Activated naive CD4-positive, alpha-beta T cell treated with anti-CD3 and anti-CD28 coated beads for 36 hours (primary cell): ENCODE measurements around the gene UBE2L3. TPM values are rescaled to one million over a fixed set of nuclear protein-coding genes. Genes with fewer than 3 reads are reported as not detected.
A peak's percentile ranks its signal among the peaks of the same experiment; 100 is the strongest.
"Not testable (repeated sequence)": the region's sequence is repeated elsewhere in the genome, so short reads cannot be mapped to it uniquely, and the experiment has no call there.

Experiments used
- CTCF ChIA-PET: fragments of 350-600 bp; sonication (Branson Sonifier 250); formaldehyde crosslinking; loops from one replicate; lab custom pipeline; 2021; ENCODE audit warnings: antibody characterized with exemption; lab: Charles Lee
- DNase-seq: peaks from one replicate; pipeline ENCODE4 v3.0.0-alpha.2; 2020
- H3K27ac Mint-ChIP-seq: one replicate; pipeline ENCODE4 v1.8.0; 2021; ENCODE audit warnings: mild to moderate bottlenecking, mixed read lengths
- H3K27me3 Mint-ChIP-seq: one replicate; pipeline ENCODE4 v1.8.0; 2021; ENCODE audit warnings: low read depth, mixed read lengths
- H3K36me3 Mint-ChIP-seq: one replicate; pipeline ENCODE4 v1.8.0; 2021; ENCODE audit warnings: low read depth, mixed read lengths
- H3K4me1 Mint-ChIP-seq: one replicate; pipeline ENCODE4 v1.8.0; 2021; ENCODE audit warnings: low read depth, mixed read lengths
- H3K4me3 Mint-ChIP-seq: one replicate; pipeline ENCODE4 v1.8.0; 2021; ENCODE audit warnings: mild to moderate bottlenecking, moderate library complexity, mixed read lengths
- H3K9me3 Mint-ChIP-seq: one replicate; pipeline ENCODE4 v1.8.0; 2021; ENCODE audit warnings: mixed read lengths
- intact Hi-C: fragments of 100-400 bp; cut with micrococcal nuclease; formaldehyde crosslinking; loops from one replicate; pipeline ENCODE4 v1.15.1; 2023
- total RNA-seq, 2 experiments: library from RNA; stranded (reverse); gene quantifications; one replicate each; pipeline ENCODE4 v1.2.3, GENCODE V29; 2021

Gene UBE2L3
- total RNA-seq, 2 experiments from 2014 or later, result 49.1 to 50.1 TPM

DNA sequence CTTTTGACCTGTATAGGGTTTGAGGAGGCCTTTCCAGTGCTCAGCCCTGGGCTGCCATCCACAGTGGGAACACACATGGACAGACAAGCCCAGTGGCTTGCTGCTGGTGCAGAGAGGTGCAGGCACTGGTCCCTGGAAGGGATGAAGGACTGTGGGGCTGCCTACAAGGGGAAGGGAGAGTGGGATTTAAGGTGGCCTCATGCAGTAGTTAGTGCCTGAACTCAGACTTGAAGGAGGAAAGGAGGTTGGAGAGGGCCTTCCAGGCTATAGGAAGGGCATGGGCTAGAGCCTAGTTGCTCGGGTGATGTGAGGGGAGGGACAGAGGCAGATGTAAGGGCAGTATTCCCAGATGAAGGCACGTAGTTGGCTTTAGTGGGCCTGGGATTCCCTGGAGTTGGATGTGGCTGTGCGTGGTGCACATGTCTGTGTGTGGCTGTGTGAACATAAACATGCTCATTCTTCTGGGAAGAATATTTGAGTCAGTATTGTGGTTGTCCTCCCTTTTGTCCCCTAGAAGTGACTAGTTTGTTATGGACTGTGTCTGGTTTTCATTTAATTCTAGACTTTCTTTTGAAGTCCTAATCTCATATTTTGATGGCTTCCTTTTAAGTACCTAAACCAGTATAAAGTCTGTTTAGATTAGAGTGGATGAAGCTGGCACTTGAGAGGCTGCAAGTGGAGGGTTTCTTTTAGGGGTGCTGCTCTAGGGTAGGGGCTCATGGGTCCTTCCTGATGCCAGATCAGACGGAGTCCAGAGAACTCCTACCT lies 43.9 kb downstream of the UBE2L3 start:
- DNase-seq, result no peak
- H3K9me3 Mint-ChIP-seq, result no peaks in the 10 kb centered on the region
- intact Hi-C loops, result loop anchor here (10.0 kb wide), 1 partner anchor 583 kb away; no protein-coding TSS in a partner anchor
- CTCF ChIA-PET, result interaction anchor here (1.0 kb wide), 1 partner anchor 13 kb away, joined by 3 read pairs; no protein-coding TSS in a partner anchor
- H3K27me3 Mint-ChIP-seq, result no peaks in the 10 kb centered on the region
- H3K4me1 Mint-ChIP-seq, result peaks cover 26% of the 10 kb centered on the region
- no peak overlapping the region for H3K4me3 Mint-ChIP-seq
- peak overlapping the region; percentile 61 for H3K27ac Mint-ChIP-seq
- H3K36me3 Mint-ChIP-seq, result peaks cover 21% of the 10 kb centered on the region

DNA sequence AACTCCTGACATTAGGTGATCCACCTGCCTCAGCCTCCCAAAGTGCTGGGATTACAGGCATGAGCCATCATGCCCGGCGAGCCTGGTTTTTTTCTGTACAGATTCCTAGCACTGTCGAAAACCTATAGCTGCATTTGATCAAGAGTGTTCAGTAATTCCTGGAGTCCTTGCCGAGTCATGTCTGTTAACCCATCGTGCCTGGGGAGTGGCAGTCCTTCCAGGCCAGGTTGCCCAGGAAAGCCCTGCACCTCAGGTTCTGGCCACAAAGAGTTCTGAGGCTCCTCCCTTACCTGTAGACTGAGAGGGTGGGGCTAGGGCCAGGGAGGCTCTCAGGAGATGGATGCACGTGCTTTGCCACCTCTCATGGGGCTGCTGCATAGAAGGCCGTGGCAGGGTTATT lies 45.3 kb downstream of the UBE2L3 start:
- H3K4me1 Mint-ChIP-seq, result peaks cover 16% of the 10 kb centered on the region
- H3K27me3 Mint-ChIP-seq, result no peaks in the 10 kb centered on the region
- DNase-seq, result no peak
- H3K4me3 Mint-ChIP-seq, result no peak overlapping the region
- intact Hi-C loops, result loop anchor here (10.0 kb wide), 1 partner anchor 582 kb away; no protein-coding TSS in a partner anchor
- CTCF ChIA-PET, result interaction anchor here (1.0 to 1.9 kb wide), 2 partner anchors 12 to 34 kb away, joined by 3 to 5 read pairs; no protein-coding TSS in a partner anchor
- no peaks in the 10 kb centered on the region for H3K9me3 Mint-ChIP-seq
- H3K36me3 Mint-ChIP-seq, result peaks cover 18% of the 10 kb centered on the region
- no peak overlapping the region for H3K27ac Mint-ChIP-seq

DNA sequence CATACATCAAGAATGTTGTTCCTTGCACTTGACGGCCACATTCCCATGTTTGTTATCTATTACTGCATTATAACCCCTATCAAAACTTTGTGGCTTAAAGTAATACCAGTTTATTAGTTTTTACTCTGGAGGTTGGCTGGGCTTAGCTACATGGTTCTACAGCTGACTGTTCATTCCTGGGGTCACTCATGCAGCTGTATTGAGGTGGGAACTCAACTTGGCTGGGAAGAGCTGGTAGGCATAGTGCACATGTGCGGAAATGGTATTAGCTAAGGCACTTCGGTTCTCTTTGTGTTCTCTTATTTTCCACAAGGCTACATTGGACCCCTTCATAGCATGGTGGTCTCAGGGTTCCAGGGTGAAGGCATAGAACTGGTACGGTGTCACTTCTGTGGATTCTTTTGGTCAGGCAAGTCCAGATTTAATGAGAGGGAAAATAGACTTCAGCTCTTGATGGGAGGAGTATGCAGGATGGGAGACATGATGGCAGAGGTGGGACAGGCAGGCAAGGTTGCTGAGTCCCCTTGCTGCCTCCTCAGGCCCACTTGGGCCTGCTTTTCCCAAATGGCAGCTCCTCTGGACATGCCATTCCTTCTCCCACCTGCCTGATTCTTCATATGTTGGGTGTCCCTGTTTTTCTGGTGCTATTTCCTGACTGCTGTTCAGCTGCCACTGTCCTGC lies 46.2 kb downstream of the UBE2L3 start:
- Mint-ChIP-seq H3K27me3 (no peaks in the 10 kb centered on the region), H3K4me1 (peaks cover 14% of the 10 kb centered on the region), H3K9me3 (no peaks in the 10 kb centered on the region), H3K4me3 (no peak overlapping the region), H3K36me3 (peaks cover 18% of the 10 kb centered on the region), H3K27ac (peak overlapping the region; percentile 2)
- DNase-seq, result no peak
- CTCF ChIA-PET, result interaction anchor here (1.9 kb wide), 1 partner anchor 33 kb away, joined by 5 read pairs; no protein-coding TSS in a partner anchor
- intact Hi-C loops, result loop anchor here (10.0 kb wide), 1 partner anchor 581 kb away; no protein-coding TSS in a partner anchor

GRCh38 chr22:21615731-21616130 lies 48.2 kb downstream of the UBE2L3 start:
- no peak for DNase-seq
- H3K36me3 Mint-ChIP-seq, result peaks cover 18% of the 10 kb centered on the region
- CTCF ChIA-PET, result interaction anchor here (0.5 to 2.4 kb wide), 3 partner anchors 14 to 36 kb away, joined by 4 to 8 read pairs (median 7); partner anchors contain the start of genes SDF2L1 and YDJC
- peaks cover 14% of the 10 kb centered on the region for H3K4me1 Mint-ChIP-seq
- intact Hi-C loops, result loop anchor here (5.0 to 10.0 kb wide), 2 partner anchors 37 to 579 kb away; no protein-coding TSS in a partner anchor
- H3K9me3 Mint-ChIP-seq, result no peaks in the 10 kb centered on the region
- no peaks in the 10 kb centered on the region for H3K27me3 Mint-ChIP-seq
- H3K4me3 Mint-ChIP-seq, result no peak overlapping the region
- H3K27ac Mint-ChIP-seq, result no peak overlapping the region

DNA sequence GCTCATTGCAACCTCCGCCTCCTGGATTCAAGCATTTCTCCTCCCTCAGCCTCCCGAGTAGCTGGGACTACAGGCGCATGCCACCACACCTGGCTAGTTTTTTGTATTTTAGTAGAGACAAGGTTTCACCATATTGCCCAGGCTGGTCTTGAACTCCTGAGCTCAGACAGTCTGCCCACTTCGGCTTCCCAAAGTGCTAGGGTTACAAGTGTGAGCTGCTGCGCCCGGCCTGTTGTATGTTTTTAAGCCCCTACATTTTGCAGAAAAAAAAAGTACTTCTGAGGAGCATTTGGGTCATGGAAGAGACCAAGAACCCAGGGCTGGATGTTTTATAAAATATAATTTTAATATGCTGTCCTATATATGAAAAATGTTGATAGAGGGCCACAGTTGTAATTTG lies 49.8 kb downstream of the UBE2L3 start:
- CTCF ChIA-PET, result interaction anchor here (0.5 to 1.9 kb wide), 2 partner anchors 12 to 1223 kb away, joined by 5 to 8 read pairs; partner anchors contain the start of gene YDJC
- not testable (repeated sequence) for DNase-seq

DNA sequence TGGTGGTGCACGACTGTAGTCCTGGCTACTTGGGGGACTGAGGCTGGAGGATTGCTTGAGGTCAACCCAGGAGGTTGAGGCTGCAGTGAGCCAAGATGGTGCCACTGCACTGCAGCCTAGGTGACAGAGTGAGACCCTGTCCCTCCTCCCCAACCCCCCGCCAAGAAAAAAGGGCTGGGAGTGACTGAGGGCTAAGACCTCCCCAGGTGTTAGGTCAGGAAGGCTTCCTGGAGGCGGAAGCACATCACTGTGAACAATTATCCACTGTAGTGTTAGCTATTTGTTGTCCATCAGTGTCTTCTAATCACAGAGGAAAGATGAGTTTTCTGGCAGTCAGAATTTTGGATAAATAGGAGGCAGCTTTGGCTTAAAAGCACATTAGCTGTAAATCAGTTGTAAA lies 53.5 kb downstream of the UBE2L3 start:
- Mint-ChIP-seq H3K4me3 (no peak overlapping the region), H3K36me3 (peaks cover 2% of the 10 kb centered on the region), H3K27ac (no peak overlapping the region), H3K9me3 (no peaks in the 10 kb centered on the region), H3K27me3 (no peaks in the 10 kb centered on the region), H3K4me1 (peaks cover 7% of the 10 kb centered on the region)
- no peak for DNase-seq
- CTCF ChIA-PET, result interaction anchor here (0.5 to 1.8 kb wide), 3 partner anchors 8 to 23 kb away, joined by 3 to 4 read pairs (median 3); no protein-coding TSS in a partner anchor
- intact Hi-C loops, result no loop called here

More for the DNA sequence above, 49.8 kb downstream of the UBE2L3 start:
- not testable (repeated sequence) for H3K4me3 Mint-ChIP-seq, H3K27ac Mint-ChIP-seq, H3K9me3 Mint-ChIP-seq, H3K4me1 Mint-ChIP-seq, H3K27me3 Mint-ChIP-seq
- peaks cover 16% of the 10 kb centered on the region for H3K36me3 Mint-ChIP-seq
- intact Hi-C loops, result loop anchor here (5.0 to 10.0 kb wide), 2 partner anchors 35 to 577 kb away; no protein-coding TSS in a partner anchor

DNA sequence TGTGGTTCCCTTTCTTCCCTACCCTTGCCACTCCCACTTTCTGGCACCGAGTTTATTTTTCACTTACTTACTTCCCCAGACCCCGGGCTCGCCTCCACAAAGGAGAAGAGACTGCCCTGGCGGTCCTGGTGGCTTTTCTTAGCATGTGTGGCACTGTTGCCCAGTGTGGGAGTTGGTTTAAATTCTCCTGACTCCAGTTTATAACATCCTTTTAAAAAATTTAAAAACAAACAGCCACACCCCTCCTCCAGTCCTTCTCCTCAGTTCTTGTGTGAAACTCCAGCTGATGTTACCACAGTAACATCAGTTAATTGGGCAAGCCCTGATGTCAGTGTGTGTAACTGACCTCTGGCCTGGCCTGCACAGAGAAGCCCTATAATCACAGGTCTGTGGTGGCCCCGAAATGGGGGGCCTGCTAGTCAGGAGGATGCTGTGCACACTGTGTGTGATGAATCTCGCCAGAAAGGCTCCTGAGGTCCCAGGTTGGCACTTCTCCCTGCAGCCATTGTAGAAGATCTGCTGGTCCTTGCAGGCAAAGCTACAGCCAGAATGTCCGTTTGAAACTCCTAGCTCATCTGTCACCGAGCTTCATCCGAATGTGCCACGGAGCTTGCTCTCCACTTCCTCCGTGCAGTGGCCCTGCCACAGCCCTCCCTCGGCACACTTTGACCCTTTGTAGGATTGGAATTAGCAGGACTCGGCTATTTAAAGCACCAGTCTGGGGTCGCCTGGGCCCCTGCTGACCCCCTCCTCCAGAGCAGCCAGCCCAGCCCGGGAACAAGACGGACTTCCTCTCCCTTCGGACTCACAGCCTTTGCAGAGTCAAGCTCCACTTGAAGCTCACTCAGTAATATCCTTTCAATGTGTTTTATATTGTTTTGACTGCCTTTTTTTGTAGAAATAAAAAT lies 54.8 kb downstream of the UBE2L3 start:
- CTCF ChIA-PET, result interaction anchor here (1.3 to 13.9 kb wide), 2 partner anchors 22 to 34 kb away, joined by 3 to 208 read pairs; partner anchors contain the start of gene SDF2L1
- peak overlapping the region; percentile 17 for H3K27ac Mint-ChIP-seq

DNA sequence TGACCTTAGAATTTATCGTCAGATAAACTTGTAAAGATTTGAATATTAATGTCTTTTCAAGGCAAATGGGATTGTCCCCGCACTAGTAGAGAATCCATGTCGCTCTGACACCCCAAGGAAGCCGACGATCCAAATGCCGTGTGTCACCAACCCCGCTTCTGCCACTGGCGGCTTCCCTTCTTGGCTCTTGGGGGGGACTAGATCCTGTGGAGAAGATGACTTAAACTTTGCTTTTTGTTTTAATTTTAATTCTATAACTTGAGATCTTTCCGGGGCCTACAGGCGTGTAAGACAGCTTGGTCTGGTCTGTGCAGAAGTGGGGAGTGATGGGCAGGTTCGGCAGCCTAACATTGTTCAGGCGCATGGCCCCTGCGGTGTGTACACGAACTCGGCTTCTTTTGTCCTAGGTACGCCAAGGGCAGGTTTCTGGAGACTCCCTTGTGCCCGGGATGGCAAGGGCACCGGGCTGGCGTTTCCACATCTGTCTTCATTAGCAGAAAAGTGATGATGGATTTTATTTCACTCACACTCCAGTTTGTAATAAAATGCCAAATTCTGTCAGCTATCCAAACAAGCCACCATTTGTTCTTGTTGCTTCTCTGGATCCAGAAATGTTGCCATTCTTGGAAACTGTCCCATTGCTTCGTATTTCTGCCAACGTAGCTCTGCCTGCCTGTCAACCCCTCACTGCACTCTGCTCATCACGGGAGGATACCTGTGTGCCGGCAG lies 55.6 kb downstream of the UBE2L3 start:
- CTCF ChIA-PET, result interaction anchor here (1.3 to 13.9 kb wide), 2 partner anchors 21 to 35 kb away, joined by 3 to 208 read pairs; partner anchors contain the start of gene SDF2L1
- intact Hi-C loops, result no loop called here
- Mint-ChIP-seq H3K36me3 (peaks cover 15% of the 10 kb centered on the region), H3K27me3 (no peaks in the 10 kb centered on the region), H3K27ac (peak overlapping the region; percentile 26), H3K4me1 (peaks cover 24% of the 10 kb centered on the region), H3K9me3 (no peaks in the 10 kb centered on the region), H3K4me3 (no peak overlapping the region)
- DNase-seq, result no peak

More for the DNA sequence above, 54.8 kb downstream of the UBE2L3 start:
- intact Hi-C loops, result no loop called here
- Mint-ChIP-seq H3K4me3 (no peak overlapping the region), H3K36me3 (peaks cover 7% of the 10 kb centered on the region), H3K4me1 (peaks cover 16% of the 10 kb centered on the region), H3K27me3 (no peaks in the 10 kb centered on the region), H3K9me3 (no peaks in the 10 kb centered on the region)
- no peak for DNase-seq

DNA sequence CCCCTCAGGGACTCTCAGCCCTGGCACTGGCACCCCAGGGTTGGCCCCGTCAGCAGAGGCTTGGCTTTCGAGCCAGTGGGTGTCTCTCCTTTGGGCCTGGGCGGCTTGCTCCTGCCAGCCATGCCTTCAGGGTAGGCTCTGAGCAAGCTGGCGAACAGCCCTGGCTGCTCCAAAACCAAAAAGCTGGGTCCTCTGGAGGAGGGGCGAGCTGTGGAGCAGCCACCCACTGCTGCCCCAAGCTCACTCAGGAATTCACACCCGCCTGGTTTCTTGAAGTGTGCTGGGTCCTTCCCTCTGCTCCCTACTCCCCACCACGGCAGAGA lies 56.1 kb downstream of the UBE2L3 start:
- Mint-ChIP-seq H3K27me3 (no peaks in the 10 kb centered on the region), H3K4me3 (no peak overlapping the region), H3K9me3 (no peaks in the 10 kb centered on the region), H3K4me1 (peaks cover 27% of the 10 kb centered on the region), H3K27ac (no peak overlapping the region), H3K36me3 (peaks cover 18% of the 10 kb centered on the region)
- intact Hi-C loops, result no loop called here
- DNase-seq, result no peak
- CTCF ChIA-PET, result interaction anchor here (1.2 to 13.9 kb wide), 3 partner anchors 14 to 36 kb away, joined by 3 to 208 read pairs (median 3); partner anchors contain the start of gene SDF2L1

- intact Hi-C loops, result no loop called here
- peak; percentile 53 for DNase-seq
- Mint-ChIP-seq H3K4me1 (peaks cover 29% of the 10 kb centered on the region), H3K4me3 (no peak overlapping the region), H3K36me3 (peaks cover 20% of the 10 kb centered on the region), H3K27me3 (no peaks in the 10 kb centered on the region), H3K9me3 (no peaks in the 10 kb centered on the region), H3K27ac (peak overlapping the region; percentile 82)
- CTCF ChIA-PET, result interaction anchor here (0.6 to 13.9 kb wide), 5 partner anchors 12 to 67 kb away, joined by 3 to 208 read pairs (median 3); partner anchors contain the start of gene SDF2L1
Measured at GRCh38 chr22:21624120-21624879, 56.8 kb downstream of the UBE2L3 start.
